PC-9 (cell line): ENCODE data around the gene FUT8.

Experiments used
- EZH2 ChIP-seq: fragments of 200-600 bp; sonication (generic); IDR thresholded peaks from 2 replicates; pipeline ENCODE4 v1.8.0; 2017; ENCODE audit warnings: antibody characterized with exemption, low read depth
- TF ChIP-seq, protein P1 (sequence below): fragments of 200-600 bp; sonication (generic); conservative IDR thresholded peaks from 2 replicates; pipeline ENCODE4 v1.6.1; 2017; ENCODE audit warnings: mixed run types, antibody characterized with exemption, mild to moderate bottlenecking, moderate library complexity

DNA sequence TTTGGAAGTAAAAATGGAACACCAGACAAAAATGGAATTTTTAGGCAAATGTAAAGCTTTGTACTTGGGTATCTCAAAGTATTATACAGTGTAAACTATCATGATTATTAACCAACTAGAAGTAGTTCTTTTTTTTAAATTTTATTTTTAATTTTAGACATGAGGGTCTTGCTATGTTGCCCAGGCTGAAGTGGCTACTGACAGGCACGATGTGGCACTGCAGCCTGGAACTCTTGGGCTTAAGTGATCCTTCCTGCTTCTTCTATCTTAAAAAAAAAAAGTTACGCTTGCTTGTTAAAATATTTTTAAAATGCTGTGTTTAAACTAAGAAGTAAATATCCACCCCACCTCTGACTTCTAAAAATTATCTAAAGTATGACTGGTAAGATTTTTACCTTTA is 1.9 kb upstream of the FUT8 start:
- TF ChIP-seq, protein P1, sequence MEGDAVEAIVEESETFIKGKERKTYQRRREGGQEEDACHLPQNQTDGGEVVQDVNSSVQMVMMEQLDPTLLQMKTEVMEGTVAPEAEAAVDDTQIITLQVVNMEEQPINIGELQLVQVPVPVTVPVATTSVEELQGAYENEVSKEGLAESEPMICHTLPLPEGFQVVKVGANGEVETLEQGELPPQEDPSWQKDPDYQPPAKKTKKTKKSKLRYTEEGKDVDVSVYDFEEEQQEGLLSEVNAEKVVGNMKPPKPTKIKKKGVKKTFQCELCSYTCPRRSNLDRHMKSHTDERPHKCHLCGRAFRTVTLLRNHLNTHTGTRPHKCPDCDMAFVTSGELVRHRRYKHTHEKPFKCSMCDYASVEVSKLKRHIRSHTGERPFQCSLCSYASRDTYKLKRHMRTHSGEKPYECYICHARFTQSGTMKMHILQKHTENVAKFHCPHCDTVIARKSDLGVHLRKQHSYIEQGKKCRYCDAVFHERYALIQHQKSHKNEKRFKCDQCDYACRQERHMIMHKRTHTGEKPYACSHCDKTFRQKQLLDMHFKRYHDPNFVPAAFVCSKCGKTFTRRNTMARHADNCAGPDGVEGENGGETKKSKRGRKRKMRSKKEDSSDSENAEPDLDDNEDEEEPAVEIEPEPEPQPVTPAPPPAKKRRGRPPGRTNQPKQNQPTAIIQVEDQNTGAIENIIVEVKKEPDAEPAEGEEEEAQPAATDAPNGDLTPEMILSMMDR: no peak
- TF ChIP-seq EZH2: no peak
